KG1 (cell line): Measurements from ENCODE around the gene MAP3K14.

Experiments
- DNase-seq: peaks from one replicate; lab custom pipeline; 2025; lab: John Stamatoyannopoulos, UW

MAP3K14 gene

DNA sequence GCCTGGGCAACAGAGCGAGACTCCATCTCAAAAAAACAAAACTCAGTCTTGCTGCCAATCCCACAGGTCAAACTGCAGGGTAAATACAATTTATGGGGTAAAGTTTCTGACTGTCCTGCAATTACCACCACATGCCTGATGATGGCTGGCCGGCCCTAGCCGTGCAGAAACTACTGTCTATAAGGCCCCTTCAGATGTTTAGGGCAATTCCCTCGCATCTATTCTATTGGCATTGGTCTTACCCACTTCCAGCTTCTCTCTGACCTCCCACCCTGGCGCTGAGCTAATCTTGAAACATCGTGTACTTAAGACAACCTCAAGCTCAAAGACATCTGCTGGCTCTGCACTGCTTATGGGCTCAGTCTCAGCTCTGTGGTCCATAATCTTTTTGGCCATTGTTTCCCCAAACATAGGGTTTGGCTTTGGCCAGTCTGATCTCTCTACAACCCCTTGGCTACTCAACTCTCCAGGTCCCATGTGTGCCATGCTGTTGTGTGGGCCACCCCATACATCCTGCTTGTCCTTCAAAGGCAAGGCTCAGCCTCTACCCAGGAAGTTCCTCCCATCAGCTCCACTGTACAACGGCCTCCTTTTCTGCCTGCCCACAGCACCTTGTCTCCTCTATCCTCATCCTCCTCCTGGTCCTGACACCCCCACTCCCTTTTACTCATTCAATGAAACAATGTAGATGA is 16.6 kb downstream of the MAP3K14 start:
- no peak for DNase-seq

DNA sequence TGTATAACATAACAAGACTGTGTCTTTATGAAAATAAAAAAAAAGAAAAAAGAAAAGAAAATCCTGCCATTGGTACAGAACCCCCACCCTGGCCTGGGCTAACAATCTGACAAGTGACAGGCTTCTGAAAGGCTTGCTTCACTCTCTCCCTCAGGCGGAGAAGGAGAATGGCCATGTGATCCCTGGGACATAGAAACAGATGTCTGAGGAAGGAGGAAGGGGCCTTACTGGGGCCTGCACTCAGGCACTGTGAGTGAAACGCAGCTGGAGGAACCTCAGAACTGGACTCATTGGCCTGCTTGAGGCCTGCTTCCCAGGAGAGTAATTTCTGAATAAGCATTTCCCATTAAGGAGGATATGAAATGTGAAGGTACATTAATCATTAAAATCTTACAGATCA is 17.5 kb downstream of the MAP3K14 start:
- DNase-seq, result no peak

DNA sequence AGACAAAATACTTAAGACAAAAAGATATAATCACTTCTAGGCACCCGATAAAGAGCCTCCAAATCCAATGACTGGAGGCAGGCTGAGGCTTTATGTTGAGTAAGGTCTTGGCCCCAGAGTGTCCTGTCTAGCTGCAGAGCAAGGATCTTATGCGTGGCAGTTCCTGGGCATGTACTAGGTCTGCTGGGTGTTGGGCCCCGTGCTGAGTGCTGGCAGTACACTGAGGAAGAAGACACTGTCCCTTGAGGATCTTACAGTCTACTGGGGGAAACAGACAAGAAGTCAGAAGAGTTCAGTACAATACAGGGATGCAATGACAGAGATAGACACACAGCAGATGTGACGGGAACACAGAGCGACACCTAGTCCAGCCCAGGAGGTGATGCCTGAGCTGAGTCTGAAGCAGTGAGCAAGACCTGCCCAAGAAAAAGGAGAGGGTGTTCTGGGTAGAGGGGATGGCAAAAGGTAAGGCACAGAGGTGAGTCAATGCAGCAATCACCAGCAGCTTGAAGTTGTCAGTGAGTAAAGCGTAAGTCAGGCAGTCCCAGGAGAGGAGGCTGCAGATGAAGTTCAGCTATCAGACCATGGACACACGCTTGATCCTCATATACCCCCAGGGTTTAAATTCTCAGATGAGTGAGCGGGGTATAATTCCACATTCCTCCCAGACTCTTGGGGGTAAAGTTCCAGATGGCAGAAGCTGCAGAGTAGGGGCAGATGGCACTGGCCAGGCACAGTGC is 18.1 kb downstream of the MAP3K14 start:
- DNase-seq, result no peak

DNA sequence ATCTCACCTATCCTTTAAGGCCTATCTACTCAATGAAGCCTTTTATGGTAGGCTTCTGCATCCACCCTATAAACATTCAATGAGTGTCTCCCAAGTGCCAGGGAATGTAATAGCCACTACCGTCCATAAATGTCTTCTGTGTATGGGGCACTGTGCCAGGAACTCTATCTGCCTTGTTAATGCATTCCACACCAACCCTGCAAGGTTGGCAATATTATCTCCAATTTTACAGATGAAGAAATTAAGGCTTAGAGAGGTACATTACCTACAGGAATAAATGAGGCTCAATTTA is 20.0 kb downstream of the MAP3K14 start:
- no peak for DNase-seq

DNA sequence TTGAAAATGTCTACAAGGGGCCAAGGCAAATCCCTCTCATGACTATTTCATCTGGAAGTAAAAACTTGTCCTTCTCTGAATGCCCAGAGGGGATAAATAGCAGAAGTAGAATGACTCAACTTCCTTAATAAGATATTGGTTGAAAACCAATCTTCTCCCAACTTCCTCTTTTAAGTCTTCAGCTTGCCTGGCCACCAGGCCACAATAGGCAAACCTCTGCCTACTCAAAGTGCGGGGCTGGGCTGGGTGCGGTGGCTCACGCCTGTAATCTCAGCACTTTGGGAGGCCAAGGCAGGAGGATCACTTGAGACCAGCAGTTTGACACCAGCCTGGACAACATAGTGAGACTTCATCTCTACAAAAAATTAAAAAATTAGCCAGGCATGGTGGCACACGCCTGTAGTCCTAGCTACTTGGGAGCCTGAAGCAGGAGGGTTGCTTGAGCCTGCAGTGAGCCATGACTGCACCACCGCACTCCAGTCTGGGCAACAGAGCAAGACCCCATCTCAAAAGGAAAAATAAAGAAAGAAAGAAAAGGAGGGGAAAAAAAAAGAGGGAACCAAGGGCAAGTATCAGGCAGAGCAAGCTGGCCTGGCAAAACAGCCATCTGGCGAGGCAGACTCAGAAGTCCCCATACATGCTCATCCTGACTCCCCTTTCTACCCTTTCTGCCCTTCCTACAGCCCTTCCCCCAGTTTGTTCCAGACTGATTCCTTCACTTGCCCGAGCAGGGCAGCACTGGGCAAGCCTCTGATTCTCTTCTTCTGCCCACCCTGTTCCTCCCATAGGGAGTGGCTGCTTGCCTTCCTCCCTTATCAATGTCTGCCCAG is 20.6 kb downstream of the MAP3K14 start:
- peak; percentile 25 for DNase-seq

DNA sequence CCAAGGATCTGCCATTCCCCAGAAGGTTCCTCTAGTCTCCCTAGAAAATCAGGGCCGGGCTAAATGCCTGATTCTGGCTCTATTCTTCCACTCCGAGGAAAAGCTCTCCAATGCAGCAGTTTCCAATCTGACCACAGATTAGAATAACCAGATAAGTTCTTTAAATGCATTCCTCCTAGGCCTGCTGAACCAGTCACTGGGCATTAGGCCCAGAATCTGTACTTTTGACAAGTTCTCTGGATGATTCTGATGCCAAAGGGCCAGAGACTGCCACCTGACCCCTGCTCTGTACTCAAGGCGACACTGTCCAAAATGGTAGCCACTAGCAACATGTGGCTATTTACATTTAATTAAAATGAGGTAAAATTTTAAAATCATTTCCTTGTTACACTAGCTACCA is 22.3 kb downstream of the MAP3K14 start:
- no peak for DNase-seq

DNA sequence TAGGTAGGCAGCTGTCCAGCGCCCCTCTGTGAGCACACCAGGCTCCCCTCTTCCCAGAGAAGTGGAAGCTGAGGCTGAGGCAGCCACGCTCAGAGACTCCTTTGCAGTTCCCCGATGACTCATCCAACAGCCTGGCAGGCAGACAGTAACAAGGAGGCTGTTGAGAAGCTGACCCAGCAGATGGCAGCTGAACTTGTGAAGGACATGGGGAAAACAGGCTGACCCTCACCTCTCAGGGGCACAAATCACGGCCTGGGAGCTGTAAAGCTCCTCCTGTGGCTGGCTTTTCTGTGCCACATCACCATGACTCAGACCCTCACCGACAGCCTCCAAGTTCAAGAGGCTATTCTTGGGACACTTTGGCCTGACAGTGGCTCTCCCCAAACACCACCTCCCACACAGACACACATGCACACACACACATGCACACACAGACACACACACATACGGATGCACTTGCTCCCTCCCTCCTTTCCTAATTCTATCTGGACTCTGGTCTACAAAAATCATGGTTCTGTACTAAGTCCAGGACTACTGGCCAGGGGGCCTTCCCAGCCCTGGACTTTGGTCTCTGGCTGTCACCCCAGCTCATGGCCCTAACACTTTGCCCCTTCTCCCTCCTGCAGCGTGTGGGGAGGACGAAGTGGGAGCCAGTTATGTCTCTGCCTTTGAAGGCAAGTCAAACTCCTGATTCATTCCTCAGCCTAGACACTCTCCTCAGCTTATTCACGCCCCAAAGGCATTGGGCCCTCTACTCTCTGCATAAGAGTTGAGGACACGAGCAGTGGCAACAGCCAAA is 23.2 kb downstream of the MAP3K14 start:
- DNase-seq, result no peak

DNA sequence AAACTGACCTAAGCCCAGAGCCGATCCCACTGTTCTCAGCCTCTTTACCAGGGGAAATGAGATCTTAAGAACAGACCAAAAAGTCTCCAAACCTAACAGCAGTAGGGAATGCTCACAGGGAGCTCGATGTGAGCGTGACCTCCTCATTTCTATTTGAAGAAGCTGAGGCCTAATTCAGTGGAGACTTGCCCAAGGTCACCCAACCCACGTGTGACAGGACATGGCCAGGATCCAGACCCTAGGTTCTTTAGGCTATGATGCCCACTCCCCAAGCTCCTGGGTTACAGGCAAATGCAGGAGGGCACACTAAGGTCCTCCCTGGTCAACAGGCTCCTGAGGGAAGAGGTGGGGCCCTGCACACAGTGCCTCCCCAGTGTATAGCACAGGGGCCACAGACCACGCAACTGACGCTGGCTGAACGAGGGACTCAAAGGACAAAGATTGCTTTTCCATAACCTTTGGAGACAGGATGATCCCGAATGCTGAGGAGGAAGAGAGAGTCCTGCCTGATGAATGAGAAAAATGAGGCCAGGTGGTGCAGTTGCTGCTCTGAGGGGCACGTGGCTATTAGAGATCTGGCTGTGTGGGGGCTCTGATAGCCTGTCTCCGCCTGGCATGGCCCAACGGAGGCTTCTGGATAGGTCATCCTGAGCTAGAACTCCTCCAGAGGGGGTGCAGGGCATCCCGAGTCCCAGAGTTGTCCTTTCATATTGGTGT is 24.0 kb downstream of the MAP3K14 start:
- DNase-seq, result no peak

DNA sequence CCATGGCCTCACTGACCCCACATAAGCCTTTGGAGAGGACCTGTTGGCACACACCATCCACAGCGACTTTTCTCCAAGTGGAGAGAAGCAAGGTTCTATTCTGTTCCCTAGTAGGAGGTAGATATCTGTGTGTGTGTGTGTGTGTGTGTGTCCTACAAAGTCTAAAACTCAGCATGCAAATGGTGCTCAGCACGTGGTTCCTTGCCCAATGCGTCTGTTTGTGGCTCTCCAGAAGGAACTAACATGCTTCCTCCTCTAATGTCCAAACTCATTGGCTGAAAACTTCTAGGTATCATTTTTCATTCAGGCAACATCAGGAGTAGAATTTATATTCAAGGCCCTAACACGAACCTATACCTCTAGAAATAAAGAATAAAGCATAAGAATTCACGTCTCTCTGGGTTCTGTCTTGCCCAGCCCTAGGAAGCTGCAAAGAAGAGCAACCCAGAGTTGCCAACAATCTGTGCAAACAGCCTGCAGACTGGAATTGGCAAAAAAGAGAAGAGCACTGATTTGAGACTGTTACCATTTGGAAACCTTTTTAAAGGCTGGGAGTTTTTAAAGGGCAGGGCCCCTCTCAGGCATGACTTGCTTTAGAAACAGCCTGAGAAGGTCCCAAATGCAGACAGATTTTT is 25.5 kb downstream of the MAP3K14 start:
- no peak for DNase-seq

DNA sequence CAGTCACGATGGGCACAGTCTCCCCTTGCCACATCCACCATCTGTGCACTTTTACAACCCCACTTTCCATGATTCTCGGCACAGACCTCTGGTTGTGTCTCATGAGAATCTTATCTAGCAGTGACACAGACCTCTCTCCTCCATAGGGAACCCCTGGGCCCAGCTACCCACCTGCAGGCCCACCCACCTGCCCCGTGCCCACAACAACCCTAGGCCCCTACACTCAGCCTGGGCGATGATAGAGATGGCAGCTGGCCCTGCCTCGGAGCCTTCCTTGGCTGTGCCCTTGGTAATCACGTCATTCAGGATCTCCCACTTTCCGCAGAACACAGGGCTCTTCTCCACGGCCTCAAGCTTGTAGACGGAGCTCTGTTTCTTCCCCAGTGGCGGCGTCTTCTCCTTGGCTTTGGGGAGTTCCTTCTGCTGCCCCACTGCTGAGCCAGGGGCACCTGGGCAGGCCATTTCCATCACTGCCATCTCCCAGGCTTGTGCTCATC is 26.5 kb downstream of the MAP3K14 start:
- no peak for DNase-seq

DNA sequence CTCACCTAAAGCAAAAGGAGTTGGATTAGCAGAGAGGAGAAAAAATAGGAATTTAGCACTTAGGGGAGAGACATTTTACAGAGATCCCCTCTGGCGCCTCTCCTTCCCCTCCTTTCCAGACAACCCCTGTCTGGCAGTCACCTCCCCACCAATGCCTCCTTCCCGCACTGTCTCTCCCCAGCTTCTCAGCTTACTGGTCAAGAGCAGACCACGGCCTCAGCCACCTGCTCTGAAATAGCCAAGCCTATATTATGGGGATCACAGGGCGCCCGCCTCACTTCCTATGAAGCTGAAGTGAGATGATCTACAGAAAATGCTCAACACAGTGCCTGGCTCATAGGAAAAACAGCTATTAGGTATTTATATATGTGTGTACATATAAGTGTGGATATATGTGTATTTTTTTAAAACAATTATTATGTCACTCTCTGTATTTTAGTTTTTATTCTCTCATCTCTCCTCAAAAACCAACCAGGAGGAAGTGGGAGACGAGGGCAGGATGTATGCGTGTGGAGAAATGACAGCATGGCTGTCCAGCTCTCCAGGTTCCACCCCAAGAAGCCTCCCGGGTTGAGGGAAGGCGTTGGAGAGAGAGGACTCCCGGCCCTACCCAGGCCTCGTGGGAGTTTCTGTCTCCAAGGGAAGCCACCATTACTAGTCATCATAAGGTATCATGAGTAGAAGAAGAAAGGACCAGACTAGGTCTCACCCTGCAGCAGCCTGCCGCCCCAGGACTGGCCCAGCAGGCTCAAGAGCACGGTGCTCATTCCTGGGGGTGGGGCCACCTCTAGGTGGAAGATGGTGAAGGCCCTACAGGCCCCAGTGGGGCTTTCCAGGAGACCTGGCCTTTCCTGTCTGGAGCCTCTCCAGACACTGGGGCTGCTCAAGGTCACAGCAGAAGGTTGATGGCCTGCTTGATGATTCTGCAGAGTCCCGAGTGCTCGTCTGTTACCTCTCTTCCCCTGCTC is 27.2 kb downstream of the MAP3K14 start:
- DNase-seq, result no peak

DNA sequence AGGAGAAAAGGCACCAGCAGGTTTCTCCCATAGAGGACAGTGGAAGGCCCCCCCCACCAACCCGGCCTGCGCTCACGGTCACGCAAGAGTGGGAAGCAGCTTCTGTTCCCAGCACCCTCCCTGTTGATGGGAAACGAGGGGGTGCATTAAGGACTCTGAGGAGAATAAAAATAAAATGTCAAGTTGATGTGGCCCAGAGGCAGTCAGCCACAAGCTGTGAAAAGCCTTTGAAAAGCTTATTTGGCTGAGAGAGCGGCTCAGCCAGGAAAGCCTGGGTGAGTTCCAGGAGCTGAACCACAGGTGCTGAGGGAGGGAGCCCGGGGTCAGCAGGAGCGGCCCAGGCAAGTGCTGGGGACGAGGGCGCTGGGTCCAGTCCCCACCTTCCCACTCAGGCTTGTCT is 28.0 kb downstream of the MAP3K14 start:
- no peak for DNase-seq

DNA sequence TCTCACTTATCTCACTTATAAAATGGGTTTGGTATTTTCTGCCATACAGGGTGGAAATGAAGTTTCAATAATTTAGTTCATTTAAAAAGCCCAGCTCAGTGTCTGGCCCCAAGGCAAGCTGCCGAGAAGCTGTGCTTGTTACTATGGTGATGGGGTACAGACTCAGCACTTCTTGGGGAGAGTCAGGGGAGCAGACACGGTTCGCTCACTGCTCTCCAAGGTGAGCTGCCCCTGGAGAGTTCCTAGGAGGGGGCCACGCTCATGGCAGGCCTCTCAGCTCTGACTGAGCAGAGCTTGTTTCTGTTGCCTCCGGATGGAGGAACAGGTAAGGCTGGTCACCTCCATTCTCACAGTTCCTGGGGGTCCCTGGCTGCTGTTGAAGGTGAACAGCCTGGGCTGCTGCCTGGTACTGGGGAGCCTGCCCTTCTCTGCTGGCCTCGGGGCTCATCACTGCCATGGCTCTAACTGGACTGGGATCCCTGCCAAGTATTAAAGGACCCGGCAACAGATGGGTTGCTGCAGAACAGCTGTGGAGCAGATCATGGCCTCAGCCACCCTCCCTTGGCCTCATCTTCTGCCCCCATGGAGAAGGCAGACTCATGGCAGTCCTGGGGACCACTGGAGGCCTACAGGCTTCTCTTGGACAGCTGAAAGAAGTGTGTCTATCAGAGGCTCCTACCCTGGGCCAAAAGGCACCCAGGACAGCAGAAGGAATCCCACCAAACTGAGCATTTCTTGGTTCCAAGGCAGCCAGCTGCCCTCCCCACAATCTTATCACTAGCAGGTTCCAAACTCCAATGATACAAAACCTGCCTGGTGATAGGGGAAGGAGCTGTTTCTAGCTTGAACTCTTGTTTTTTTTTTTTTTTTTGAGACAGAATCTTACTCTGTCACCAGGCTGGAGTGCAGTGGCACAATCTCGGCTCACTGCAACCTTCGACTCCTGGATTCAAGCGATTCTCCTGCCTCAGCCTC is 29.0 kb downstream of the MAP3K14 start:
- DNase-seq, result no peak

DNA sequence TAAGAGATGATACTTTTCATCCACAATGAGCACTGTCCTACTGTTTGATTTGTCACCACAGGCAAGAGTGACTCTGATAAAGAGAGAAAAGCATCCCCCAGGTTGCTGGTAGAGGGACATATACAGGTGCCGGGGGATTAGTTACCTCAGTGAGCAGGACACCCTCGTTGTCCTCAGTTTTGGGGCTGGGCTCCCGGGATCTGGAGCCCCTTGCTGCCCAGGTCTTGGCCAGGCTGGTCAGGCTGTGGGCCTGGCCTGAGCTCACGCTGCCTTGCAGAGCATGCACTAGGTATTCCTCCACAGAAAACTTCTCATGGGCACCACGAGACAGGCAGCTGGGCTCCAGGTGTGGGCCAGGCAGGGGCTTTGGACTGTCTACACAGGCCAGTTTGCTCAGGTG is 30.5 kb downstream of the MAP3K14 start:
- no peak for DNase-seq

DNA sequence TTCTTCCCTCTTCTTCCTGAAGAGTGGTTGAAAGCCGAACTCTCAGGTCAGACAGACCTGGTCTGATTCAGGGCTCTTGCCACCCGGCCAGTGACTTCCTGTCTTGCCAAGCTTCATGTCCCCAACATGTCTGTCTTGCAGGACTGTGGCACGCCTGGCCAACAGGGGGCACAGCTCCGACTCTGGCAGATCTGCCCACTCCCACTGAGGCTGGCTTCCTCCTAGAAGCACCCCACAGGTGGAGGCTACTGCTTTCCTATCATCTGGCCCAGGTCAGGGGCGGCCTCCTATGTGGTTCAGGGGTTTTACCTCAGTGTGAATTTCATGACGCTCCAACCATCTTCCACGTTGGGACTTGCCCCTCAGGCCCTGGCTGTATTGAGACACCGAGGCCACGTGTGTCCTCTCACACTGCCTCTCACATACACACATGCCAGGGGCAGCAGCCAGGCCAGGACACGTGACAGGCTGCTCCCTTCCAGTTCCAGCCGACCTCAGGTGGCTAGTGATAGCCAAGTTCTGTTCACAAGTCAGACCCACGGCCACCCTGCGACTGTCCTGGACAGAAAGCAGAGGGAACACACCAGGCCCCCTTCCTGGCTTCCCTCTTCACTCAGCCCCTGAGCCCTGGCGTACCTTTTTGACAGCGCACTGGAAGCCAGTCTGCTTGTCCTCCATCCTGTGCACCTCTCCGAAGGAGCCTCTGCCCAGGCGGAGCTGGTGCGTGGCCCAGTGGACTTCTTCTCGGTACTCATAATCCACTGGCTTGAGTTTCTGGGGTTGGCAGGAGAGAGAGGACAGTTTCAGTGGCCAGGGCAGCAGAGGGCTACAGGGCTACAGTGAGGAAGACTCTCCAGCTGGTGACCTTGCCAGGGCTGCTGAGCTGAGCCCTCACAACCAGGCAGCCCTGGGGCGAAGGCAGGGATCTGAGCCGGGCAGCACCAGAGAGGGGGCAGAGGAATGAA is 32.4 kb downstream of the MAP3K14 start:
- DNase-seq, result no peak

DNA sequence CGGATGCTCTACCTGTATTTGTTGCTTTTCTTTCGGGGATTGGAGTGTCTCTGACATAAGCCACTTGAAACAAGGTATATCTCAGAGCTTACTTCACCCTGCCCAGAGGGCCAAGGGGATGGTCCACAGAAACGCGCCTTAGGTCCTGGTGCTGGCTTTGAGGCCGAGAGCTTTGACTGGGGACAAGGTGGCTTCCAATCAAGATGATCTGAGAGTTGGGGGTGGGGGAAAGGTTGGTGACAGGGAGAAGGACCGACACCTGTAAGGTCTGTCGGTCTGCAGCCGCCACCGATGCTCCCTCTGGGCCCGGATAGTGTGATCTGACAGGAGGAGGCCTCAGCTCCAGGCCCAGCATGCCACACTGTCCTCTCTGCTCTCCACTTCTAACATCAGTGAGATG is 33.1 kb downstream of the MAP3K14 start:
- no peak for DNase-seq
